Measurements from ENCODE around the gene TMEM185A.

DNA sequence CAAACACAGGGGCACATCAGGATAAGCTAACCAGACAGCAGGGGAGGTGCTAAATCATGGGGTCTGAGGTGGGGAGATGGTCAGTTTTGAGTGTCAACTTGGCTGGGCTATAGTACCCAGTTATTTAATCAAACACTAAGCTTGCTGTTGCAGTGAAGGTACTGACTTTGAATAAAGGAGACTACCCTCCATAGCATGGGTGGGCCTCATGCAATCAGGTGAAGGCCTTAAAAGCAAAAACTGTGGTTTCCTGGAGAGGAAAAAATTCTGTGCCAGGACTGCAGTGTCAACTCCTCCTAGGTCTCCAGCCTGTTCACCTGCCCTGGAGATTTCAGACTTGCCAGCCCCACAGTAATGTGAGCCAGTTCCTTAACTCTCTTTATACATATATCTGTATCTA lies 23.9 kb downstream of the TMEM185A start:
- TF ChIP-seq, protein P1, sequence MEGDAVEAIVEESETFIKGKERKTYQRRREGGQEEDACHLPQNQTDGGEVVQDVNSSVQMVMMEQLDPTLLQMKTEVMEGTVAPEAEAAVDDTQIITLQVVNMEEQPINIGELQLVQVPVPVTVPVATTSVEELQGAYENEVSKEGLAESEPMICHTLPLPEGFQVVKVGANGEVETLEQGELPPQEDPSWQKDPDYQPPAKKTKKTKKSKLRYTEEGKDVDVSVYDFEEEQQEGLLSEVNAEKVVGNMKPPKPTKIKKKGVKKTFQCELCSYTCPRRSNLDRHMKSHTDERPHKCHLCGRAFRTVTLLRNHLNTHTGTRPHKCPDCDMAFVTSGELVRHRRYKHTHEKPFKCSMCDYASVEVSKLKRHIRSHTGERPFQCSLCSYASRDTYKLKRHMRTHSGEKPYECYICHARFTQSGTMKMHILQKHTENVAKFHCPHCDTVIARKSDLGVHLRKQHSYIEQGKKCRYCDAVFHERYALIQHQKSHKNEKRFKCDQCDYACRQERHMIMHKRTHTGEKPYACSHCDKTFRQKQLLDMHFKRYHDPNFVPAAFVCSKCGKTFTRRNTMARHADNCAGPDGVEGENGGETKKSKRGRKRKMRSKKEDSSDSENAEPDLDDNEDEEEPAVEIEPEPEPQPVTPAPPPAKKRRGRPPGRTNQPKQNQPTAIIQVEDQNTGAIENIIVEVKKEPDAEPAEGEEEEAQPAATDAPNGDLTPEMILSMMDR (IDR thresholded peaks at IDR 0.05), result no peak
- TF ChIP-seq POLR2A (IDR thresholded peaks at IDR 0.05), result no peak

Data from right lobe of liver (tissue), 4 donors.